Mesodermal cell (in vitro differentiated cells): ENCODE results near the gene NISCH.

ENCODE experiments used
- H3K27ac ChIP-seq: 2 replicates; pipeline ENCODE4 v1.7.0; 2013; ENCODE audit warnings: mild to moderate bottlenecking, low read depth, low read length, moderate library complexity; ENCODE audit not compliant: severe bottlenecking
- H3K36me3 ChIP-seq: 2 replicates; pipeline ENCODE4 v1.7.1; 2013; ENCODE audit warnings: mild to moderate bottlenecking, low read length, moderate library complexity; ENCODE audit not compliant: control insufficient read depth, insufficient read depth
- H3K4me1 ChIP-seq: one replicate; pipeline ENCODE4 v1.7.1; 2013; ENCODE audit warnings: mild to moderate bottlenecking, low read length; ENCODE audit not compliant: insufficient read depth, control insufficient read depth, poor library complexity, severe bottlenecking
- H3K4me3 ChIP-seq: 2 replicates; pipeline ENCODE4 v1.7.0; 2013; ENCODE audit warnings: low read length, control low read depth, mild to moderate bottlenecking; ENCODE audit not compliant: insufficient read depth, poor library complexity, severe bottlenecking; ENCODE audit errors: extremely low read depth
- H3K9me3 ChIP-seq: 2 replicates; pipeline ENCODE4 v1.7.1; 2013; ENCODE audit warnings: mild to moderate bottlenecking, low read length, moderate library complexity; ENCODE audit not compliant: control insufficient read depth
- WGBS, 2 experiments: methylation state at CpG; one replicate each; pipeline ENCODE4 v1.1.5; 2013; ENCODE audit warnings: missing lambda C conversion rate in 2 of 2; ENCODE audit not compliant: insufficient coverage in 2 of 2; 5-methylcytosine and 5-hydroxymethylcytosine counted together

Gene NISCH

DNA sequence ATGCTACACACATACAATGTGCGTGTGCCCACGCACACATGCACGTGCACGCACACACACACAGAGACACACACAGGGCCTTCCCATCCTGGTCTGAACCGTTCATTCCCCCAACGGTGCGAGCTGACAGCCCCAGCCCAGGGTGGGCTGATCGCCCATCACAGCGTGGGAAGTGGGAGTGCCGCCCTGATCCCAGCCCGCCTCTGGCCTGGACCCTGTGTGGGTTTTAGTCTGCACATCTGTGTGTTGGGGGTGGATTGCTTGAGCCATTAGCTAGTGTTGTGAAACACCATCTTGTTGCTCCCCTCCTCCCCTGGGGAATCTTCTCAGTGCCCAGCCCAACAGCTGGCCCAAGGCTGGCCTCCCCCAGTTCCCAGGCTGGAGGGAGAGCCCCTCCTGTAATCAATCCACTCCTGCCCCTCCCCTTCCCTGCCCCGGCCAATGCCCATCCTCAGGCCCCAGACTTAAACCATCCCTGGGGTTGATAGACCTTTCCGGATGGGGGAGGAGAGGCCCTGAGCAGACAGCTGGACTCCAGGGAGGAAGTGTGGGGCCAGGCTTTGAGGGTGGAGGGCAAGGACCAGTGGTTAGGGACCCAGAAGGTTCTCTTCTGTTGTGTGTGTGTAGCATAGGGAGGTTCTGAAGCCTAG lies 18.8 kb upstream of the NISCH start:
- H3K27ac ChIP-seq = no peak overlapping the region
- WGBS, 2 experiments = 88 to 96% methylated on average over 4 to 8 of the region's 13 CpGs

DNA sequence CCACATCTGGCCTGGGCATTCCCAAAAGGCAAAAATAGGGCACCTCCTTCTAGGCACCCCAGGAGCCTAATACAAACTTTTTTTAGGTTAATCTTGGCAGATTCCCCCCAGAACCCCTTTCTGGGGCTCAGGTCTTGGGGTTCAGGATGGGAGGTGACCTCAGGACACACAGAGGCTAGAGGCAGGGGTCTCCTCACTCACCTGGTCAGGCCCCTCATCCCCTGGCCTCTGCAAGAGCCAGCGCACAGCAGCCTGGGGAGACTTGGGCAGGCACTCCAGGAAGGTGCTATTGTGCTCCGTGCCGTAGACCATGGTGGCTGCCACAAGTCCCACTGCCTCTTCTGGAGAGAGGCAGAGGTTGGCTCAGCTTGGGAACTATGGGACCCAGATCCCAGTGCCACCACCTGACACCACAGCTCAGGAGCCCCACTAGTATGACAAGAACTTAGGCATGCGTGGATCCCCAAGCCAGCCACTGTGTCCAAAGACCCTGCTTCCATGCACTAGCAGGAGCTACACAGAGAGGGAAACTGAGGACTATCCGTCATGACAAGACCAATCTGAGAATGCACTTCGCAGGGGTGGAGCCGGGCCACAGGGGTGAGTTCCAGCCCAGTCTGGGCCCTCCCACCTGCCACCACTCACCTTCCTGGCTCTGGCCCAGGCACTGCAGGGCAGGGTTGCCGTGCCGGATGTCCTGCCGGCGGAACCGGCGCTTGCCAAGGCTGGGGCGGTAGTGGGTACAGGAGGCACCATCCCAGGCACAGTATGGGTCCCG lies 17.9 kb upstream of the NISCH start:
- Histone ChIP-seq H3K4me3 (no peak overlapping the region), H3K27ac (no peak overlapping the region), H3K4me1 (peaks cover 3% of the 10 kb centered on the region), H3K36me3 (no peaks in the 10 kb centered on the region), H3K9me3 (no peaks in the 10 kb centered on the region)
- WGBS, 2 experiments = 92 to 99% methylated on average over 13 to 14 of the region's 15 CpGs

More for the DNA sequence above, 18.8 kb upstream of the NISCH start:
- peaks cover 5% of the 10 kb centered on the region for H3K4me1 ChIP-seq
- no peak overlapping the region for H3K4me3 ChIP-seq
- H3K36me3 ChIP-seq = no peaks in the 10 kb centered on the region
- H3K9me3 ChIP-seq = no peaks in the 10 kb centered on the region

DNA sequence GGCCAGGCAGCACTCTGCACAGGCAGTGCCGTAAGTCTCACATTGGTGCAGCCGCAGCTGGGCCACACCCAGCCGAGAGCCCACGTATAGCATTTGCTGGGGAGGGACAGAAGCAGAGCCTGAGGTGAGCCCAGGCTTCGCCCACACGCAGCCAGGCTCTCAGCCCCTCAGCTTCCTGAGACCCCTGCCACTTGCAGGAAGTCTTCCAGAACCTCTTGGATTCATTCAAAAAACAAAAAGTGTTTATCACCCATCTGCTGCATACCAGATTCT lies 17.4 kb upstream of the NISCH start:
- Histone ChIP-seq H3K4me1 (peaks cover 3% of the 10 kb centered on the region), H3K36me3 (no peaks in the 10 kb centered on the region), H3K27ac (no peak overlapping the region), H3K4me3 (no peak overlapping the region), H3K9me3 (no peaks in the 10 kb centered on the region)
- 91 to 96% methylated on average over 6 of the region's 6 CpGs for WGBS, 2 experiments

DNA sequence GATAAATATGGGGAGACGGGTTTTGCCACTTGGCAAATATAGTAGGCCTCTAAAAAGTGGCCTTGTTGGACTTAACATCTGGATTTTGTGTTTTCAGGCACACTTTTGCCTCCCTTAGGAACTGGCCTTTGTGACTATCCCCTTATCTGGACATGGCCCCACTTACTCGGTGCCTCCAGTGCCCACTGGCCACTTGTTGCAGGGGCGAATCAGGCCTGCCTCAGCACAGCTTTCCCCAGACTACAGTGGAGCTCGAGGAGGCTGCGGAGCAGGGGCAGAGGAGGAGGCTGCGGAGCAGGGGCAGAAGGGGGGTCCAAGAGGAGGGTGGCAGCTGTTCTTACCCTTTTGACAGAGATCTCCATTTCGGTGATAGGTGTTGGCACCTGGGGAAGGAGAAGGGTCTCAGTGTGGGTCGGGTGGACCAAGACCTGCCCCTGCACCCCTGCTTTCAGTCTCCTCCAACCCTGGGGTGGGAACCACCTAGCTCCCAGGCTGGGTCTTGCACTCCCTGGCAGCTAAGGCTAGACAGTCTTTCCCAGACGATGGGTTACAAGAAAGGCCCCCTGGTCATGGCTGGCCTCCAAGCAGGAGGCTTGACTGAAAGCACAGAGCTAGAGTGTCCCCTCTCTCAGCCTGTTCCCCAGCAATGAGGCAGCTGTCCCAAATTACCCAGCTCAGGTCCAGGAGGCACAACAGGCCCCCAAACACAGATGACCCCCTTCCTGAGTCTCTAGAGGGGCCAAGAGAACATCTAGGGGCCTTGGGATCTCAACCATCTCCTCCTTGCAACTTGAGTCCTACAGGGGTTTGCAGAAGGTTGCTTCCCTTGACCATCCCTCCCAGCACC lies 16.6 kb upstream of the NISCH start:
- Histone ChIP-seq H3K4me1 (peaks cover 3% of the 10 kb centered on the region), H3K36me3 (no peaks in the 10 kb centered on the region), H3K9me3 (no peaks in the 10 kb centered on the region), H3K4me3 (no peak overlapping the region), H3K27ac (no peak overlapping the region)
- WGBS, 2 experiments = 91 to 92% methylated on average over 3 to 7 of the region's 9 CpGs

DNA sequence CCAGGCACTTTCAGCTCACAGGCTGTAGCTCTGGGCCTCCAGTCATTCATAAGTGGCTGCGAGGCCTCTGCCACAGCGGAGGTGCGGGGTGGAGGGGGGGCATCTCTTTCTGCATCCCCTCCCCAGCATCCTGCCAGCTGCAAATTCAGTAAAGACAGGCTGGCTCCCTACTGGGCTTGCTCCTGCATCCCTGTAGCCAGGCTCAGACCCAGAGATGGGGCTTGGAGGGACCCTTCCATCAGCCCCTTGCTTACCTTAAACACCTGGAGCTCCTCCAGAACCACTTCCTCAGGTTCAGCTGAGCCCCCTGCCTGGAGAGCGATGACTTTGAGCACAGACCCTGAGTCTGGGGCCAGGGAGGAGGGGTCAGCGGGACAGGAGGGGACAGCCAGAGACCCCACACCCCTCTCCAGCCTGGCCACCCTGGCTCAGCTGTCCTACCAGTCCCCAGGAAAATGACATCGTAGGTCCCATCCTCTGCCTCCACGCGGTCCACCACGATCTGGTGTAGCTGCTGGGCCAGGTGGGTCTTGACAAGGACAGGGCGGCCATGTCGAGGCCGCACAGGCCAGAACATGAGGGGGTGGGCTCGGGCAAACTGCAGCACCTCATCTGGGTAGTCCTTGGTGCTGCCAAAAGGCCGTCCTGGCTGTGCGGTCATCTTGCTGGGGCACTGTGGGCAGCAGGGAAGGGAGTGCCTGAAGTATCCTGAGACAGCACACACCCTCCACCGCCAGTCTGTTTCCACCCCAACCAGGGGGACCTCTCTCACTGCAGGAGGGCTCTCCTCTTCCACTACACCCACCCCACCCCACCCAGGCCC lies 15.8 kb upstream of the NISCH start:
- 95 to 98% methylated on average over 13 to 15 of the region's 16 CpGs for WGBS, 2 experiments
- Histone ChIP-seq H3K4me1 (peaks cover 3% of the 10 kb centered on the region), H3K4me3 (no peak overlapping the region), H3K36me3 (no peaks in the 10 kb centered on the region), H3K9me3 (no peaks in the 10 kb centered on the region), H3K27ac (no peak overlapping the region)

DNA sequence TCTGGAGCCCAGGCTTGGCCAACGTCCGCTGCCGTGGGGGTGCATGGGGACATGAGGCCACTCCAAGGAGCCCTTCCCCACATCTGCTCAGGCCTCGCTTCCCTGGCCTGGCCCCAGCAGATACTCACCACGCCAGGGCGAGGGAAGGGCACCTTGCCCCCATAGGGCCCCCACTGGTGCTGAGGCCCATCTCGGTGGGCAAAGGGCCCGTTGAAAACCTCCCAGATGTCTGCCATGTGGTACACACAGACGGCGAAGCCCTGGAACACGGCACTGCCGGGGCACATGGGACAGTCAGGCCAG lies 15.2 kb upstream of the NISCH start:
- no peak overlapping the region for H3K27ac ChIP-seq
- no peaks in the 10 kb centered on the region for H3K36me3 ChIP-seq
- no peak overlapping the region for H3K4me3 ChIP-seq
- peaks cover 8% of the 10 kb centered on the region for H3K4me1 ChIP-seq
- H3K9me3 ChIP-seq = no peaks in the 10 kb centered on the region
- WGBS, 2 experiments = 91 to 96% methylated on average over 12 of the region's 12 CpGs

DNA sequence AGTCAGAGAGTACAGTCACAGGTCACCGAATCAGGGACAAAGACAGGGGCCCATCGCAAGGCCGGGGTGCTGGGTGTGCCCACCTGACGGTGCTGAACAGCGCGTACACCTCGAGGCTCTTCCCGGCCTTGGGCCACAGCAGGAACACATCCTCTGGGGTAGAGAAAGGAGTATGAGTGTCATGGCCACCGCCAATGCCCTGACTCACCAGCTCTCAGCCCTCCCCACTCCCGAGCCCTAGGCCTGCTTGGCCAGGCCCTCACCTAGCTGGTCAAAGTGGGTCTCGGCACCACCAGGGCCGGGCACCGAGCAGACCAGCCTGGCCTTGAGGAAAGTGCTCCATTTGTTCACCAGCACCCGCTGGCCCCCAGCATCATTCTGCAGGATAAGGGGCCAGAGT lies 14.7 kb upstream of the NISCH start:
- H3K36me3 ChIP-seq = no peaks in the 10 kb centered on the region
- 89 to 95% methylated on average over 8 to 12 of the region's 14 CpGs for WGBS, 2 experiments
- no peaks in the 10 kb centered on the region for H3K9me3 ChIP-seq
- no peak overlapping the region for H3K4me3 ChIP-seq
- no peak overlapping the region for H3K27ac ChIP-seq
- peaks cover 8% of the 10 kb centered on the region for H3K4me1 ChIP-seq

DNA sequence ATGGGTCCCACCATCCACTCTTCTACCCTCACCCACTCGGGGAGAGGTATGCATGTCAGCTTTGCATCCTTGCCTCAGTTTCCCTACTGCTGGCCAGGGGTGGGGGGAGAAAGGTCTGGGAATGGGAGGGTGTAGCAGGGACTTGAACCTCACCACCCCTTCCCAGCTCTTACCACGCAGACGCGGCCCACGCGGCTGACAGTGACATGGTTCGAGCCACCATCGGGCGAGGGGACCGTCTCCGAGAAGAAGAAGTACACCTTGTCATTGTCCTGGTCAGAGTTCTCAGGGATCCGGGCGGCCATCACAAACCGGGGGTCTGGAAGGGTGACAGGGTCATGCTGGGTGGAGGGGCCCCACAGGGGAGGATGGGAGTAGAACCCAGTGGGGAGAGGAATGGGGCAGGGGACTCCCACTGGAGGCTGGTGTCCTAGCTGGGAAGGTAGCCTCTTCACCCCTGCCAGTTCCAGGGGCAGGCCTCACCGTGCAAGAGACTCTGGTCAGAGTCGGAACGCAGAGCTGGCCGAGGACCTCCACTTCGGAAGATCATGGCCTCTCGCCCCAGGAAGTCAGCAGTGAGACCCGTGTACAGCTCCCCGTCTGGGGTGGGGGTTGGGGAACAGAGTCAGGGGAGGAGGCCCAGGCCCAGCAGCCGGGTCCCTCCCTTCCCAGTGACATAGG lies 14.2 kb upstream of the NISCH start:
- H3K27ac ChIP-seq = no peak overlapping the region
- H3K9me3 ChIP-seq = no peaks in the 10 kb centered on the region
- H3K4me1 ChIP-seq = peaks cover 8% of the 10 kb centered on the region
- no peaks in the 10 kb centered on the region for H3K36me3 ChIP-seq
- WGBS, 2 experiments = 96% methylated on average over 21 of the region's 23 CpGs
- H3K4me3 ChIP-seq = no peak overlapping the region

DNA sequence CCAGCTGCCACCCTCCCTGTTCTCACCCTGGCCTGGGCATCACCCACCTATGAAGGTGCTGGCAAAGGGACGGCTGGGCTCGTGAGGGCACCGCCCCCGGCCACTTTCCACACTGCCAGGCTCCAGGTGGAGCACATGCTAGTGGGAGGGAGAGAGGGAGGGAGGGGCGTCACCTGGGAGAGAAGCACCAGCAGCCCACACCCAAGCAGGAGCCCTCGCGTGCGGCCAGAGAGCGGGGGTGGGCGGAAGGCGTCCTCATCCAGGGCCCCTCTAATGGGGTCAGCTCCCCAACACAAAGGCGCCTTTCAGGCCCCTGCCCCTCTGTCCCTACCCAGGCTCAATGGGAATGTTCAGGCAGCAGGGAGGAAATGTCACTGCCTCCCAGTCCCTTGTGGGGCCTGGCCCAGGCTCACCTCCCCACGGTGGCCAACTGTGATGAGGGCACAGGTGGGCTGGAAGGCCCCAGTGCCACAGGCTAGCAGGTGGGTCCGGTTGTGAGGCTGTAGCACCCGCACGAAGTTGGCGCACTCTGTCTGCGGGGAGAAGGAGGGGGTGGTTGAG lies 13.6 kb upstream of the NISCH start:
- Histone ChIP-seq H3K27ac (no peak overlapping the region), H3K4me3 (no peak overlapping the region), H3K9me3 (no peaks in the 10 kb centered on the region), H3K36me3 (no peaks in the 10 kb centered on the region), H3K4me1 (peaks cover 4% of the 10 kb centered on the region)
- 94 to 97% methylated on average over 11 to 14 of the region's 18 CpGs for WGBS, 2 experiments
